Peyer's patch (tissue), 4 donors: Measurements from ENCODE around the gene IL31. TPM values are rescaled to one million over a fixed set of nuclear protein-coding genes. Genes with fewer than 3 reads are reported as not detected.

Experiments
- DNase-seq, 3 donors: peaks; one replicate each; pipeline ENCODE4 v3.0.0-alpha.2; 2017 to 2019
- H3K27ac ChIP-seq, 4 donors: fragments of 200-600 bp; sonication (generic); one replicate each; pipeline ENCODE4 v1.5.1; 2016 to 2019
- H3K27me3 ChIP-seq, 2 donors: fragments of 200-600 bp; sonication (generic); one replicate each; pipeline ENCODE4 v1.5.1; 2019
- H3K36me3 ChIP-seq, 3 donors: fragments of 200-600 bp; sonication (generic); one replicate each; pipeline ENCODE4 v1.5.1; 2016 to 2019
- H3K4me1 ChIP-seq, 4 donors: fragments of 200-600 bp; sonication (generic); one replicate each; pipeline ENCODE4 v1.5.1; 2016 to 2019
- H3K4me3 ChIP-seq, 4 donors: fragments of 200-600 bp; sonication (generic); 1 replicate in 3 of 4; 2 replicates in 1 of 4; pipeline ENCODE4 v1.5.1; 2016 to 2019; ENCODE audit warnings: mild to moderate bottlenecking in 1 of 4
- H3K9me3 ChIP-seq, 4 donors: fragments of 200-600 bp; sonication (generic); one replicate each; pipeline ENCODE4 v1.5.1; 2016 to 2019; ENCODE audit warnings: mild to moderate bottlenecking in 1 of 4
- POLR2A ChIP-seq, 2 donors: fragments of 450-650 bp; IDR thresholded peaks; one replicate each; pipeline ENCODE4 v1.5.1; 2017; ENCODE audit warnings: antibody characterized with exemption in 2 of 2, mild to moderate bottlenecking in 2 of 2, moderate library complexity in 2 of 2
- total RNA-seq, 4 donors: library from RNA; depleted of rRNA; stranded (reverse); fragments of >200 nt; gene quantifications; one replicate each; pipeline ENCODE4 v1.1.0, GENCODE V29; 2016
- TF ChIP-seq, protein P1 (sequence below), 6 experiments: fragments of 450-650 bp in 4 of 6; fragments of 200-600 bp in 2 of 6; sonication (generic) in 1 of 6; IDR thresholded peaks; one replicate each; pipeline ENCODE4 v1.5.1; 2017 to 2019; ENCODE audit warnings: antibody characterized with exemption in 6 of 6, mild to moderate bottlenecking in 3 of 6, moderate library complexity in 1 of 6

IL31 gene
- total RNA-seq, 4 donors from 2014 or later = not detected

GRCh38 chr12:122206976-122207375 lies 33.0 kb upstream of the IL31 start:
- Histone ChIP-seq H3K27me3 (peaks cover 0 to 18% of the 10 kb centered on the region in 2 donors), H3K9me3 (no peaks in the 10 kb centered on the region), H3K36me3 (peaks cover 0 to 51% (median 0%) of the 10 kb centered on the region in 3 donors), H3K4me3 (no peak overlapping the region), H3K27ac (no peak overlapping the region), H3K4me1 (peaks cover 0 to 18% (median 14%) of the 10 kb centered on the region in 4 donors)
- TF ChIP-seq POLR2A (IDR thresholded peaks at IDR 0.05) = no peak
- TF ChIP-seq, protein P1, sequence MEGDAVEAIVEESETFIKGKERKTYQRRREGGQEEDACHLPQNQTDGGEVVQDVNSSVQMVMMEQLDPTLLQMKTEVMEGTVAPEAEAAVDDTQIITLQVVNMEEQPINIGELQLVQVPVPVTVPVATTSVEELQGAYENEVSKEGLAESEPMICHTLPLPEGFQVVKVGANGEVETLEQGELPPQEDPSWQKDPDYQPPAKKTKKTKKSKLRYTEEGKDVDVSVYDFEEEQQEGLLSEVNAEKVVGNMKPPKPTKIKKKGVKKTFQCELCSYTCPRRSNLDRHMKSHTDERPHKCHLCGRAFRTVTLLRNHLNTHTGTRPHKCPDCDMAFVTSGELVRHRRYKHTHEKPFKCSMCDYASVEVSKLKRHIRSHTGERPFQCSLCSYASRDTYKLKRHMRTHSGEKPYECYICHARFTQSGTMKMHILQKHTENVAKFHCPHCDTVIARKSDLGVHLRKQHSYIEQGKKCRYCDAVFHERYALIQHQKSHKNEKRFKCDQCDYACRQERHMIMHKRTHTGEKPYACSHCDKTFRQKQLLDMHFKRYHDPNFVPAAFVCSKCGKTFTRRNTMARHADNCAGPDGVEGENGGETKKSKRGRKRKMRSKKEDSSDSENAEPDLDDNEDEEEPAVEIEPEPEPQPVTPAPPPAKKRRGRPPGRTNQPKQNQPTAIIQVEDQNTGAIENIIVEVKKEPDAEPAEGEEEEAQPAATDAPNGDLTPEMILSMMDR (IDR thresholded peaks at IDR 0.05) = no peak
- DNase-seq = peak in 1 of 3 donors; percentile 36

DNA sequence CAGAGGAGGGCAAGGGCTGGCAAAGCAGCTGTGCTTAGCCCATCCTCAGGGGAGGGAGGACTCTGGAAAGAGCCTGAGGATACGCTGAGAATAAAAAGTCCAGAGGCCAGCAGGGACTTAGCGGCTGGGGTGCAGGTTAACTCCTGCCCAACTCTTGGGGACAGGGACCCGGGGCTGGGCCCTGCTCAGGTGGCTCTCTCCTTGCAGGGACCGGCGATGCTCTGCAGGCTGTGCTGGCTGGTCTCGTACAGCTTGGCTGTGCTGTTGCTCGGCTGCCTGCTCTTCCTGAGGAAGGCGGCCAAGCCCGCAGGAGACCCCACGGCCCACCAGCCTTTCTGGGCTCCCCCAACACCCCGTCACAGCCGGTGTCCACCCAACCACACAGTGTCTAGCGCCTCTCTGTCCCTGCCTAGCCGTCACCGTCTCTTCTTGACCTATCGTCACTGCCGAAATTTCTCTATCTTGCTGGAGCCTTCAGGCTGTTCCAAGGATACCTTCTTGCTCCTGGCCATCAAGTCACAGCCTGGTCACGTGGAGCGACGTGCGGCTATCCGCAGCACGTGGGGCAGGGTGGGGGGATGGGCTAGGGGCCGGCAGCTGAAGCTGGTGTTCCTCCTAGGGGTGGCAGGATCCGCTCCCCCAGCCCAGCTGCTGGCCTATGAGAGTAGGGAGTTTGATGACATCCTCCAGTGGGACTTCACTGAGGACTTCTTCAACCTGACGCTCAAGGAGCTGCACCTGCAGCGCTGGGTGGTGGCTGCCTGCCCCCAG lies 32.3 kb upstream of the IL31 start:
- Histone ChIP-seq H3K27me3 (peaks cover 0 to 18% of the 10 kb centered on the region in 2 donors), H3K4me1 (peaks cover 0 to 18% (median 14%) of the 10 kb centered on the region in 4 donors), H3K27ac (no peak overlapping the region), H3K4me3 (no peak overlapping the region), H3K36me3 (peaks cover 0 to 45% (median 0%) of the 10 kb centered on the region in 3 donors), H3K9me3 (no peaks in the 10 kb centered on the region)
- no peak for TF ChIP-seq POLR2A (IDR thresholded peaks at IDR 0.05)
- TF ChIP-seq, protein P1 (IDR thresholded peaks at IDR 0.05) = no peak
- peak in 1 of 3 donors; percentile 45 for DNase-seq

- Histone ChIP-seq H3K4me3 (no peak overlapping the region), H3K4me1 (peaks cover 0 to 23% (median 14%) of the 10 kb centered on the region in 4 donors), H3K36me3 (peaks cover 0 to 37% (median 0%) of the 10 kb centered on the region in 3 donors), H3K9me3 (no peaks in the 10 kb centered on the region), H3K27ac (no peak overlapping the region), H3K27me3 (peaks cover 0 to 18% of the 10 kb centered on the region in 2 donors)
- peak in 1 of 3 donors; percentile 38 for DNase-seq
- TF ChIP-seq, protein P1 (IDR thresholded peaks at IDR 0.05) = no peak
- TF ChIP-seq POLR2A (IDR thresholded peaks at IDR 0.05) = no peak
Observed at GRCh38 chr12:122205053-122205925, 31.3 kb upstream of the IL31 start.

DNA sequence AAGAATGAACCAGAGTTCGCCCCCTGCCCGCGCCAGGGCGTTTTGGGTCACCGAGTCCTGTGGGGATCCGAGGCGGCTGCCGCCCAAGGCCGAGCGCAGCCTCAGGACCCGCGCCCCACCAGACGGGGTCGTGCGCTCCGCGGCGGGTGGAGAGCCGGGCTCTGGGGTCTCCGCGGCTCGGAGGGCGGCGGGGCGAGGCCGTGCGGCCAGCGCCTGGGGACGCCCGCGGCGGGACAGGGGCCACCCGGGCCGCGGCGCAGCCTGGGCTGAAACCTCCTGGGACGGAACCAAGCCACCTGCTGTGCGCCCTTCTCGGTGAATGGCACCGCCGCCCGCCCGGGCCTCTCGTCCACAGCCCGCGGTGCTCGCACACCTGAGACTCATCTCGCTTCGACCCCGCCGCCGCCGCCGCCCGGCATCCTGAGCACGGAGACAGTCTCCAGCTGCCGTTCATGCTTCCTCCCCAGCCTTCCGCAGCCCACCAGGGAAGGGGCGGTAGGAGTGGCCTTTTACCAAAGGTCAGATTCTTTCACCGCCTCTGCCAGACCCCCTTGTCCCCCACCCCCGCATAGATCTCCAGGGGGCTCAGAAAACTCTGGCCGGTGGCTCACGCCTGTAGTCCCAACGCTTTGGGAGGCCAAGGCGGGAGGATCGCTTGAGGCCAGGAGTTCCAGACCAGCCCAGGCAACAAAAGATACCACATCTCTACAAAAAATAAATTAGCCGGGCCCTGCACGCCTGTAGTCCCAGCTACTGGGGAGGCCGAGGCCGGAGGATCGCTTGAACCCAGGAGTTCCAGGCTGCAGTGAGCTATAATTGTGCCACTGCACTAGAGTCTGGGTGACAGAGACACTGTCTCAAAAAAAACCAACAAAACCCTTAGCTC lies 30.4 kb upstream of the IL31 start:
- Histone ChIP-seq H3K9me3 (no peaks in the 10 kb centered on the region), H3K4me1 (peaks cover 0 to 23% (median 14%) of the 10 kb centered on the region in 4 donors), H3K27ac (peak overlapping the region in 1 of 4 donors; percentile 17), H3K27me3 (peaks cover 0 to 18% of the 10 kb centered on the region in 2 donors), H3K36me3 (peaks cover 0 to 28% (median 0%) of the 10 kb centered on the region in 3 donors), H3K4me3 (peak overlapping the region; percentile 43 to 72 (median 64))
- peak in 1 of 3 donors; percentile 49 for DNase-seq
- TF ChIP-seq, protein P1 (IDR thresholded peaks at IDR 0.05) = no peak
- no peak for TF ChIP-seq POLR2A (IDR thresholded peaks at IDR 0.05)
